HepG2 (cell line): ENCODE measurements around the gene MYO7B. TPM values are rescaled to one million over a fixed set of nuclear protein-coding genes. Genes with fewer than 3 reads are reported as not detected.

ENCODE experiments used
- AGO1 ChIP-seq: fragments of 200-400 bp; formaldehyde crosslinking; IDR thresholded peaks from 2 replicates; pipeline ENCODE4 v1.6.1; 2017; ENCODE audit warnings: mild to moderate bottlenecking, low read depth, low read length, moderate library complexity; ENCODE audit not compliant: poor library complexity, severe bottlenecking
- ATF7 ChIP-seq, 2 experiments: fragments of 450-650 bp in 1 of 2; sonication (generic) in 1 of 2; formaldehyde crosslinking in 1 of 2; IDR thresholded peaks; 2 replicates each; pipeline versions ENCODE4 v1.4.0 to v1.6.1; 2016 to 2020; ENCODE audit warnings: antibody characterized with exemption in 1 of 2, mild to moderate bottlenecking in 1 of 2, missing genetic modification reagents in 1 of 2
- CBX1 ChIP-seq: IDR thresholded peaks from one replicate; pipeline ENCODE4 v1.6.1; 2016; ENCODE audit warnings: antibody characterized with exemption, low read depth
- ESRRA ChIP-seq: sonication (generic); formaldehyde crosslinking; IDR thresholded peaks from 2 replicates; pipeline ENCODE4 v1.5.1; 2020; ENCODE audit warnings: mild to moderate bottlenecking, low read depth, missing genetic modification reagents
- HDAC2 ChIP-seq: sonication (generic); formaldehyde crosslinking; IDR thresholded peaks from 2 replicates; pipeline ENCODE4 v1.4.0; 2020; ENCODE audit warnings: missing genetic modification reagents
- HNRNPLL ChIP-seq: fragments of 200-400 bp; formaldehyde crosslinking; IDR thresholded peaks from 2 replicates; pipeline ENCODE4 v1.6.1; 2017; ENCODE audit warnings: mild to moderate bottlenecking, low read depth, low read length; ENCODE audit not compliant: poor library complexity, severe bottlenecking
- IKZF1 ChIP-seq: fragments of 450-650 bp; IDR thresholded peaks from 2 replicates; pipeline ENCODE4 v1.7.1; 2016
- POLR2G ChIP-seq: fragments of 200-400 bp; formaldehyde crosslinking; IDR thresholded peaks from 2 replicates; pipeline ENCODE4 v1.6.1; 2018; ENCODE audit warnings: mild to moderate bottlenecking, low read depth, low read length, moderate library complexity
- REL ChIP-seq: sonication (generic); formaldehyde crosslinking; conservative IDR thresholded peaks from 2 replicates; pipeline ENCODE4 v1.8.0; 2022; ENCODE audit warnings: mild to moderate bottlenecking, missing genetic modification reagents, moderate library complexity
- SETDB1 ChIP-seq: sonication (generic); formaldehyde crosslinking; IDR thresholded peaks from 2 replicates; pipeline ENCODE4 v1.5.1; 2020; ENCODE audit warnings: missing genetic modification reagents, mild to moderate bottlenecking, borderline replicate concordance
- SRY ChIP-seq: sonication (generic); formaldehyde crosslinking; IDR thresholded peaks from 2 replicates; pipeline ENCODE4 v1.8.0; 2022; ENCODE audit warnings: mild to moderate bottlenecking, missing genetic modification reagents
- SSRP1 ChIP-seq: IDR thresholded peaks from 2 replicates; pipeline ENCODE4 v1.6.1; 2016; ENCODE audit warnings: control low read depth
- SUZ12 ChIP-seq: fragments of 150-350 bp; IDR thresholded peaks from 2 replicates; pipeline ENCODE4 v1.6.1; 2014; ENCODE audit warnings: low read depth, low read length
- TCF7 ChIP-seq: sonication (generic); IDR thresholded peaks from 2 replicates; pipeline ENCODE4 v1.6.1; 2016; ENCODE audit warnings: antibody characterized with exemption, low read depth
- ZNF713 ChIP-seq: sonication (generic); formaldehyde crosslinking; IDR thresholded peaks from 2 replicates; pipeline ENCODE4 v1.4.0; 2020; ENCODE audit warnings: mild to moderate bottlenecking, missing genetic modification reagents
- ZNF747 ChIP-seq: sonication (generic); formaldehyde crosslinking; IDR thresholded peaks from 2 replicates; pipeline ENCODE4 v1.8.1; 2023; ENCODE audit warnings: missing genetic modification reagents, mild to moderate bottlenecking, borderline replicate concordance
- ZNF768 ChIP-seq: sonication (generic); formaldehyde crosslinking; IDR thresholded peaks from 2 replicates; pipeline ENCODE4 v1.4.0; 2020; ENCODE audit warnings: missing genetic modification reagents
- ZNF780A ChIP-seq: sonication (generic); formaldehyde crosslinking; IDR thresholded peaks from 2 replicates; pipeline ENCODE4 v1.8.0; 2022; ENCODE audit warnings: mild to moderate bottlenecking, missing genetic modification reagents, moderate library complexity
- ZNF850 ChIP-seq: sonication (generic); formaldehyde crosslinking; conservative IDR thresholded peaks from 2 replicates; pipeline ENCODE4 v1.9.0; 2021; ENCODE audit warnings: mild to moderate bottlenecking, missing genetic modification reagents
- polyA plus RNA-seq, 8 experiments: library from polyadenylated mRNA; depleted of rRNA in 3 of 8; stranded (reverse) in 7 of 8; unstranded in 1 of 8; fragments of >200 nt; fragmentation: Illumina TruSeq in 4 of 8; extraction: Trizol in 4 of 8; gene quantifications; 2 replicates each; pipeline versions ENCODE4 v1.2.1 to v1.2.3, GENCODE V29; 2011 to 2016; ENCODE audit warnings: low read depth in 4 of 8, missing spikeins in 1 of 8, mixed read lengths in 1 of 8; ENCODE audit not compliant: insufficient read depth in 1 of 8
- total RNA-seq, 5 experiments: library from RNA; depleted of rRNA; stranded (reverse); fragments of >200 nt; fragmentation: Illumina TruSeq; extraction: Trizol; gene quantifications; 2 replicates each; pipeline ENCODE4 v1.2.3, GENCODE V29; 2016; ENCODE audit warnings: low read depth in 1 of 5
- TF ChIP-seq, protein P1 (sequence below): sonication (generic); formaldehyde crosslinking; IDR thresholded peaks from 2 replicates; pipeline ENCODE4 v1.4.0; 2020; ENCODE audit warnings: low read depth, mild to moderate bottlenecking, missing genetic modification reagents
- TF ChIP-seq, protein P2 (sequence below): IDR thresholded peaks from 2 replicates; pipeline ENCODE4 v1.6.1; 2016; ENCODE audit warnings: missing biosample characterization, missing genetic modification reagents, low read depth
- TF ChIP-seq, protein P3 (sequence below): sonication (generic); formaldehyde crosslinking; IDR thresholded peaks from 2 replicates; pipeline ENCODE4 v1.5.0; 2020; ENCODE audit warnings: mild to moderate bottlenecking, missing genetic modification reagents, borderline replicate concordance
- TF ChIP-seq, protein P4 (sequence below): IDR thresholded peaks from 2 replicates; pipeline ENCODE4 v1.6.1; 2018; ENCODE audit warnings: missing genetic modification reagents

Gene MYO7B
- total and polyA plus RNA-seq, 2 of the 13 experiments (the other 11 are each of a cell fraction or from before 2014, with no cell fraction given), result not detected

DNA sequence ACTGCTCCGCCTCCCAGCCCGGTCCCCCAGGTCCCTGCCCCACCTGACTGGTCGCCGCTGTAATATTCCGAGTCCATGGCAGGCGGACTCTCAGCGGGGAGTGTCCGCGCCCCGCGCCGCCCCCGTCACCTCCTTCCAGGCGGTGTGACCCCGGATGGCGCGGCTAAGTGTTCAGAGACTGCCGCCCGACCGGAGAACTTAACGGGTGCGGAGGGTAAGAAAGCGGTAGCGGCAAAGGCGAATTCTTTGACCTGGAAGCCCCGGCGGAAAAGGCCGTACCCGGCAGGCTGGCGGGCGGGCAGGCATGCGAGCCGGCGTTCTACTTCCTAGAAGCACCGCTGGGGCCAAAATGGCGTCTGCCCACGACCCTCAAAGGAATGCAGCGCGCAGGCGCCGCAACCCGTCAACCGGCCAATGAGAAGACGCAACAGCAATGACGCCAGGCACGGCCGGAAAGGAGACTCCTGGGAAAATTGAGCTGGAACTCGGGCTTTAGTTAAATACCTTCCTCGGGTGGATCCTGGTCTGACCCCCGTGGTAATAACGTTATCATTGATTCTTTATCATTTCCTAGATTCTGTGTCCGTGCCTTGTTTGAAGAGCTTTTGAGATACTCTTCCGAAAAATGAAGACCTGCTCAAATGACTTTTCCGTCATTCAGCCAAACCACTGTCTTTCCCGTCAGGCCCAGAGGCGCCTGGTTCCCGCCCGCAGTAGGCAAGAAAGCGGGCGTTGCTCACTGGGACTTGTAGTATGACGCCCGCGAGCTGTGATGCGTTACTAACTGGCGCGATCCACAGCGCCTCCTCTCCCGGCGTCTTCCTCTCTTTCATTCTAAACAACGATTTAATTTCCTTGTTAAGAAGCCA is 9.1 kb upstream of the MYO7B start, which contains the start of gene IWS1 (continued):
- TF ChIP-seq, protein P1, sequence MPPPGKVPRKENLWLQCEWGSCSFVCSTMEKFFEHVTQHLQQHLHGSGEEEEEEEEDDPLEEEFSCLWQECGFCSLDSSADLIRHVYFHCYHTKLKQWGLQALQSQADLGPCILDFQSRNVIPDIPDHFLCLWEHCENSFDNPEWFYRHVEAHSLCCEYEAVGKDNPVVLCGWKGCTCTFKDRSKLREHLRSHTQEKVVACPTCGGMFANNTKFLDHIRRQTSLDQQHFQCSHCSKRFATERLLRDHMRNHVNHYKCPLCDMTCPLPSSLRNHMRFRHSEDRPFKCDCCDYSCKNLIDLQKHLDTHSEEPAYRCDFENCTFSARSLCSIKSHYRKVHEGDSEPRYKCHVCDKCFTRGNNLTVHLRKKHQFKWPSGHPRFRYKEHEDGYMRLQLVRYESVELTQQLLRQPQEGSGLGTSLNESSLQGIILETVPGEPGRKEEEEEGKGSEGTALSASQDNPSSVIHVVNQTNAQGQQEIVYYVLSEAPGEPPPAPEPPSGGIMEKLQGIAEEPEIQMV, result no peak
- TF ChIP-seq ESRRA (CRISPR knock-in tag) (peak; percentile 52; the same call in 1 of the 2 replicates), ATF7 (IDR thresholded peaks at IDR 0.05) (no peak), ATF7 (CRISPR knock-in tag; IDR thresholded peaks at IDR 0.05) (0 out of 2 replicates have a peak, but pooled peaks have one; percentile 18), POLR2G (peak; percentile 92), IKZF1 (no peak), TCF7 (no peak), HNRNPLL (peak; percentile 84), SSRP1 (CRISPR knock-in tag) (peak; percentile 33; the same call in 1 of the 2 replicates), ZNF768 (CRISPR knock-in tag) (peak; percentile 76; the same call in 1 of the 2 replicates), SUZ12 (peak; percentile 32; the same call in 1 of the 2 replicates), ZNF850 (CRISPR knock-in tag) (0 out of 2 replicates have a peak, but pooled peaks have one; percentile 74), REL (CRISPR knock-in tag) (no peak; the same call in 1 of the 2 replicates), ZNF747 (CRISPR knock-in tag) (peak; percentile 22; the same call in 1 of the 2 replicates), ZNF780A (CRISPR knock-in tag) (no peak), SRY (CRISPR knock-in tag) (peak; percentile 75; the same call in 1 of the 2 replicates), HDAC2 (CRISPR knock-in tag) (peak; percentile 26; the same call in 1 of the 2 replicates), CBX1 (peak; percentile 28), SETDB1 (CRISPR knock-in tag) (no peak), AGO1 (peak; percentile 44), ZNF713 (CRISPR knock-in tag) (peak; percentile 31; the same call in 1 of the 2 replicates)
- TF ChIP-seq, protein P2, sequence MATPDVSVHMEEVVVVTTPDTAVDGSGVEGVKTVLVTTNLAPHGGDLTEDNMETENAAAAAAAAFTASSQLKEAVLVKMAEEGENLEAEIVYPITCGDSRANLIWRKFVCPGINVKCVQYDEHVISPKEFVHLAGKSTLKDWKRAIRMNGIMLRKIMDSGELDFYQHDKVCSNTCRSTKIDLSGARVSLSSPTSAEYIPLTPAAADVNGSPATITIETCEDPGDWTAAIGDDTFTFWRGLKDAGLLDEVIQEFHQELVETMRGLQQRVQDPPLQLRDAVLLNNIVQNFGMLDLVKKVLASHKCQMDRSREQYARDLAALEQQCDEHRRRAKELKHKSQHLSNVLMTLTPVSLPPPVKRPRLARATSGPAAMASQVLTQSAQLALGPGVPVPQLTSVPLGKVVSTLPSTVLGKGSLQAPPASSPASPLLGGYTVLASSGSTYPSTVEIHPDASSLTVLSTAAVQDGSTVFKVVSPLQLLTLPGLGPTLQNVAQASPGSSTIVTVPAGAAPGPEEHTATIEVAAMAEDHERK, result peak; percentile 50; the same call in 1 of the 2 replicates
- TF ChIP-seq, protein P3, sequence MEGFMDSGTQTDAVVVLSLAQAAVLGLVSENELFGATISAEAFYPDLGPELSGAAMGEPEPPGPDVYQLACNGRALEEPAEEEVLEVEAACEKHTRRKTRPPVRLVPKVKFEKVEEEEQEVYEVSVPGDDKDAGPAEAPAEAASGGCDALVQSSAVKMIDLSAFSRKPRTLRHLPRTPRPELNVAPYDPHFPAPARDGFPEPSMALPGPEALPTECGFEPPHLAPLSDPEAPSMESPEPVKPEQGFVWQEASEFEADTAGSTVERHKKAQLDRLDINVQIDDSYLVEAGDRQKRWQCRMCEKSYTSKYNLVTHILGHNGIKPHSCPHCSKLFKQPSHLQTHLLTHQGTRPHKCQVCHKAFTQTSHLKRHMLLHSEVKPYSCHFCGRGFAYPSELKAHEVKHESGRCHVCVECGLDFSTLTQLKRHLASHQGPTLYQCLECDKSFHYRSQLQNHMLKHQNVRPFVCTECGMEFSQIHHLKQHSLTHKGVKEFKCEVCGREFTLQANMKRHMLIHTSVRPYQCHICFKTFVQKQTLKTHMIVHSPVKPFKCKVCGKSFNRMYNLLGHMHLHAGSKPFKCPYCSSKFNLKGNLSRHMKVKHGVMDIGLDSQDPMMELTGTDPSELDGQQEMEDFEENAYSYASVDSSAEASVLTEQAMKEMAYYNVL (CRISPR knock-in tag), result no peak; the same call in 1 of the 2 replicates
- TF ChIP-seq, protein P4, sequence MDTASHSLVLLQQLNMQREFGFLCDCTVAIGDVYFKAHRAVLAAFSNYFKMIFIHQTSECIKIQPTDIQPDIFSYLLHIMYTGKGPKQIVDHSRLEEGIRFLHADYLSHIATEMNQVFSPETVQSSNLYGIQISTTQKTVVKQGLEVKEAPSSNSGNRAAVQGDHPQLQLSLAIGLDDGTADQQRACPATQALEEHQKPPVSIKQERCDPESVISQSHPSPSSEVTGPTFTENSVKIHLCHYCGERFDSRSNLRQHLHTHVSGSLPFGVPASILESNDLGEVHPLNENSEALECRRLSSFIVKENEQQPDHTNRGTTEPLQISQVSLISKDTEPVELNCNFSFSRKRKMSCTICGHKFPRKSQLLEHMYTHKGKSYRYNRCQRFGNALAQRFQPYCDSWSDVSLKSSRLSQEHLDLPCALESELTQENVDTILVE (CRISPR knock-in tag), result peak; percentile 13; the same call in 1 of the 2 replicates
